ENCODE measurements around the gene INTS11. TPM values are rescaled to one million over a fixed set of nuclear protein-coding genes. Genes with fewer than 3 reads are reported as not detected.

Gene INTS11
- total and polyA plus RNA-seq, 9 of the 15 experiments (the other 6 are each of a cell fraction or from before 2014, with no cell fraction given) = 3.6 to 183 (median 110) TPM

- TF ChIP-seq ZNF766 (CRISPR knock-in tag; conservative IDR thresholded peaks at IDR 0.05) (no peak), MTA2 (IDR thresholded peaks at IDR 0.05; ENCODE audit: low read depth) (no peak), PPARD (CRISPR knock-in tag; IDR thresholded peaks at IDR 0.05) (no peak), SMARCE1 (IDR thresholded peaks at IDR 0.05) (no peak), ZHX1 (conservative IDR thresholded peaks at IDR 0.05; ENCODE audit: low read length) (no peak), ARID4B (CRISPR knock-in tag; IDR thresholded peaks at IDR 0.05) (peak; percentile 78), POLR2G (IDR thresholded peaks at IDR 0.05; ENCODE audit: low read depth, low read length) (peak; percentile 72), MEF2D (tag; conservative IDR thresholded peaks at IDR 0.05; ENCODE audit: low read depth) (no peak), BRD4 (IDR thresholded peaks at IDR 0.05) (no peak), ARNT (IDR thresholded peaks at IDR 0.05) (no peak), RUNX1 (IDR thresholded peaks at IDR 0.05; ENCODE audit: low read depth) (0 out of 2 replicates have a peak, but pooled peaks have one; percentile 41), ZNF431 (CRISPR knock-in tag; IDR thresholded peaks at IDR 0.05) (0 out of 2 replicates have a peak, but pooled peaks have one; percentile 31), SIX5 (IDR thresholded peaks at IDR 0.05; ENCODE audit: borderline replicate concordance in 1 of 2, insufficient read depth in 1 of 2, low read depth in 1 of 2, low read length in 2 of 2) (no peak), HSF4 (CRISPR knock-in tag; IDR thresholded peaks at IDR 0.05; ENCODE audit: borderline replicate concordance) (no peak)
- TF ChIP-seq, protein P1, sequence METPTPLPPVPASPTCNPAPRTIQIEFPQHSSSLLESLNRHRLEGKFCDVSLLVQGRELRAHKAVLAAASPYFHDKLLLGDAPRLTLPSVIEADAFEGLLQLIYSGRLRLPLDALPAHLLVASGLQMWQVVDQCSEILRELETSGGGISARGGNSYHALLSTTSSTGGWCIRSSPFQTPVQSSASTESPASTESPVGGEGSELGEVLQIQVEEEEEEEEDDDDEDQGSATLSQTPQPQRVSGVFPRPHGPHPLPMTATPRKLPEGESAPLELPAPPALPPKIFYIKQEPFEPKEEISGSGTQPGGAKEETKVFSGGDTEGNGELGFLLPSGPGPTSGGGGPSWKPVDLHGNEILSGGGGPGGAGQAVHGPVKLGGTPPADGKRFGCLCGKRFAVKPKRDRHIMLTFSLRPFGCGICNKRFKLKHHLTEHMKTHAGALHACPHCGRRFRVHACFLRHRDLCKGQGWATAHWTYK (CRISPR knock-in tag; IDR thresholded peaks at IDR 0.05) = no peak
- TF ChIP-seq, protein P2, sequence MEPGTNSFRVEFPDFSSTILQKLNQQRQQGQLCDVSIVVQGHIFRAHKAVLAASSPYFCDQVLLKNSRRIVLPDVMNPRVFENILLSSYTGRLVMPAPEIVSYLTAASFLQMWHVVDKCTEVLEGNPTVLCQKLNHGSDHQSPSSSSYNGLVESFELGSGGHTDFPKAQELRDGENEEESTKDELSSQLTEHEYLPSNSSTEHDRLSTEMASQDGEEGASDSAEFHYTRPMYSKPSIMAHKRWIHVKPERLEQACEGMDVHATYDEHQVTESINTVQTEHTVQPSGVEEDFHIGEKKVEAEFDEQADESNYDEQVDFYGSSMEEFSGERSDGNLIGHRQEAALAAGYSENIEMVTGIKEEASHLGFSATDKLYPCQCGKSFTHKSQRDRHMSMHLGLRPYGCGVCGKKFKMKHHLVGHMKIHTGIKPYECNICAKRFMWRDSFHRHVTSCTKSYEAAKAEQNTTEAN (CRISPR knock-in tag; IDR thresholded peaks at IDR 0.05) = no peak
- TF ChIP-seq, protein P3, sequence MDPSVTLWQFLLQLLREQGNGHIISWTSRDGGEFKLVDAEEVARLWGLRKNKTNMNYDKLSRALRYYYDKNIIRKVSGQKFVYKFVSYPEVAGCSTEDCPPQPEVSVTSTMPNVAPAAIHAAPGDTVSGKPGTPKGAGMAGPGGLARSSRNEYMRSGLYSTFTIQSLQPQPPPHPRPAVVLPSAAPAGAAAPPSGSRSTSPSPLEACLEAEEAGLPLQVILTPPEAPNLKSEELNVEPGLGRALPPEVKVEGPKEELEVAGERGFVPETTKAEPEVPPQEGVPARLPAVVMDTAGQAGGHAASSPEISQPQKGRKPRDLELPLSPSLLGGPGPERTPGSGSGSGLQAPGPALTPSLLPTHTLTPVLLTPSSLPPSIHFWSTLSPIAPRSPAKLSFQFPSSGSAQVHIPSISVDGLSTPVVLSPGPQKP (CRISPR knock-in tag; IDR thresholded peaks at IDR 0.05) = no peak
Observed at GRCh38 chr1:1347663-1348419, 23.4 kb upstream of the INTS11 start (continued).

Data from K562 (cell line).